ENCODE data around the gene PIAS4.

DNA sequence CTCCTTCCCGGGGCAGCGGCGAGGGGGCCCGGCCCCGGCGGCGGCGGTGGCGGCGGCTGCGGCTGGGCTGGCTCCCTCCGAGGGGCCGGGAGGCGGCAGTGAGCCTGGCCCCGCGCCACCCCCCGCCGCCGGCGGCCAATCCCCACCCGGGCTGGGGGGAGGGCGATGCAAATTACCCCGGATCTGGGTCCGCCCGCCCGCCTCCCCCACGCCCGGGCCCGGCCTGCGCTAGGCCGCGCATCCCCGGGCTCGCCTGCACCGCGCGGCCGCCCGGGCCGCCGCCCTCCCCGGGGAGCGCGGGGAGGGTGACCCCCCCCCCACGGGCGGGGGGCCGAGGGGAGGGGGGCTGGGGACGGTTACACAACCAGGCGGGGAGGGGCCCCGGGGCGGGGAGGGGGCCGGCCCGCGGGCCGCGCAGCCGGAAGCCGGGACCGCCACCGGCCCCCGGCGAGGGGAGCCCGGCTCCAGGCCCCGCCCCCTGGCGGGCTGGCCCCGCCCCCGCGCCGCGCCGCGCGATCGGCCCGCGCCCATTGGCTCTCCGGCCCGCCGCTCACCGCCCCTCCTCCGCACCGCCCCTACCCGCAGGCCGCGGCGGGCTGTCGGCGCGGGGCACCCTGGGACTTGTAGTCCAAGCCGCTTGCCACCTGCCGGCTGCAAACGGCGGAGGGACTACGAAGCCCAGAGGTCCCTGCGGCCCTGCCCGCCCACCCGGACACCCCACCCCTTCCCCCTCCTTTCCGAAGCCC, 58.1 kb downstream of the PIAS4 start:
- TF ChIP-seq HMGXB4 (CRISPR knock-in tag; IDR thresholded peaks at IDR 0.05) (no peak), CTCF (IDR thresholded peaks at IDR 0.05) (no peak), MLX (CRISPR knock-in tag; IDR thresholded peaks at IDR 0.05) (no peak), MYBL2 (CRISPR knock-in tag; IDR thresholded peaks at IDR 0.05) (no peak), NFE2L1 (CRISPR knock-in tag; IDR thresholded peaks at IDR 0.05) (no peak), SMAD3 (CRISPR knock-in tag; IDR thresholded peaks at IDR 0.05; ENCODE audit: borderline replicate concordance) (no peak), RELA (CRISPR knock-in tag; IDR thresholded peaks at IDR 0.05; ENCODE audit: borderline replicate concordance) (no peak), NR3C1 (CRISPR knock-in tag; conservative IDR thresholded peaks at IDR 0.05; ENCODE audit: low read depth) (no peak), TP53 (CRISPR knock-in tag; IDR thresholded peaks at IDR 0.05) (no peak)
- TF ChIP-seq, protein P1, sequence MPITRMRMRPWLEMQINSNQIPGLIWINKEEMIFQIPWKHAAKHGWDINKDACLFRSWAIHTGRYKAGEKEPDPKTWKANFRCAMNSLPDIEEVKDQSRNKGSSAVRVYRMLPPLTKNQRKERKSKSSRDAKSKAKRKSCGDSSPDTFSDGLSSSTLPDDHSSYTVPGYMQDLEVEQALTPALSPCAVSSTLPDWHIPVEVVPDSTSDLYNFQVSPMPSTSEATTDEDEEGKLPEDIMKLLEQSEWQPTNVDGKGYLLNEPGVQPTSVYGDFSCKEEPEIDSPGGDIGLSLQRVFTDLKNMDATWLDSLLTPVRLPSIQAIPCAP (CRISPR knock-in tag; IDR thresholded peaks at IDR 0.05) = no peak
- TF ChIP-seq, protein P2, sequence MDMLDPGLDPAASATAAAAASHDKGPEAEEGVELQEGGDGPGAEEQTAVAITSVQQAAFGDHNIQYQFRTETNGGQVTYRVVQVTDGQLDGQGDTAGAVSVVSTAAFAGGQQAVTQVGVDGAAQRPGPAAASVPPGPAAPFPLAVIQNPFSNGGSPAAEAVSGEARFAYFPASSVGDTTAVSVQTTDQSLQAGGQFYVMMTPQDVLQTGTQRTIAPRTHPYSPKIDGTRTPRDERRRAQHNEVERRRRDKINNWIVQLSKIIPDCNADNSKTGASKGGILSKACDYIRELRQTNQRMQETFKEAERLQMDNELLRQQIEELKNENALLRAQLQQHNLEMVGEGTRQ (CRISPR knock-in tag; IDR thresholded peaks at IDR 0.05) = no peak
- TF ChIP-seq, protein P3, sequence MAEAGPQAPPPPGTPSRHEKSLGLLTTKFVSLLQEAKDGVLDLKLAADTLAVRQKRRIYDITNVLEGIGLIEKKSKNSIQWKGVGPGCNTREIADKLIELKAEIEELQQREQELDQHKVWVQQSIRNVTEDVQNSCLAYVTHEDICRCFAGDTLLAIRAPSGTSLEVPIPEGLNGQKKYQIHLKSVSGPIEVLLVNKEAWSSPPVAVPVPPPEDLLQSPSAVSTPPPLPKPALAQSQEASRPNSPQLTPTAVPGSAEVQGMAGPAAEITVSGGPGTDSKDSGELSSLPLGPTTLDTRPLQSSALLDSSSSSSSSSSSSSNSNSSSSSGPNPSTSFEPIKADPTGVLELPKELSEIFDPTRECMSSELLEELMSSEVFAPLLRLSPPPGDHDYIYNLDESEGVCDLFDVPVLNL (CRISPR knock-in tag; IDR thresholded peaks at IDR 0.05; ENCODE audit: borderline replicate concordance, low read depth) = no peak

Data from WTC11 (cell line).